Liver (tissue), 9 donors: ENCODE results near the gene SPATS2L. TPM values are rescaled to one million over a fixed set of nuclear protein-coding genes. Genes with fewer than 3 reads are reported as not detected.

Experiments
- DNase-seq: peaks from one replicate; pipeline ENCODE4 v3.0.0-alpha.2; 2017; ENCODE audit warnings: low spot score
- H3K27ac ChIP-seq, 2 donors: one replicate each; pipeline ENCODE4 v1.7.0; 2013; ENCODE audit warnings: inconsistent platforms in 2 of 2, low read length in 2 of 2, control low read depth in 1 of 2, low read depth in 1 of 2, mild to moderate bottlenecking in 1 of 2
- H3K27me3 ChIP-seq, 4 donors: one replicate each; pipeline versions ENCODE4 v1.6.1 to v1.7.0; 2013; ENCODE audit warnings: low read length in 3 of 4, inconsistent platforms in 1 of 4, mild to moderate bottlenecking in 1 of 4, moderate library complexity in 1 of 4; ENCODE audit not compliant: control insufficient read depth in 4 of 4, insufficient read depth in 4 of 4
- H3K36me3 ChIP-seq, 4 donors: one replicate each; pipeline versions ENCODE4 v1.6.1 to v1.7.0; 2013; ENCODE audit warnings: low read length in 3 of 4, mild to moderate bottlenecking in 3 of 4, low read depth in 1 of 4, moderate library complexity in 1 of 4; ENCODE audit not compliant: control insufficient read depth in 4 of 4, insufficient read depth in 3 of 4
- H3K4me1 ChIP-seq, 4 donors: one replicate each; pipeline versions ENCODE4 v1.6.1 to v1.7.0; 2013; ENCODE audit warnings: low read length in 3 of 4, mild to moderate bottlenecking in 3 of 4, moderate library complexity in 1 of 4; ENCODE audit not compliant: control insufficient read depth in 4 of 4, insufficient read depth in 4 of 4
- H3K4me3 ChIP-seq, 3 donors: one replicate each; pipeline versions ENCODE4 v1.6.1 to v1.7.0; 2013; ENCODE audit warnings: low read length in 3 of 3, control low read depth in 1 of 3, low read depth in 1 of 3, mild to moderate bottlenecking in 1 of 3
- H3K9ac ChIP-seq, 2 donors: one replicate each; pipeline ENCODE4 v1.7.0; 2013; ENCODE audit warnings: low read length in 2 of 2, mild to moderate bottlenecking in 2 of 2, moderate library complexity in 2 of 2, control low read depth in 1 of 2, low read depth in 1 of 2
- H3K9me3 ChIP-seq, 4 donors: one replicate each; pipeline versions ENCODE4 v1.6.1 to v1.7.0; 2013; ENCODE audit warnings: low read length in 3 of 4; ENCODE audit not compliant: control insufficient read depth in 4 of 4
- ATF3 ChIP-seq: IDR thresholded peaks from 2 replicates; pipeline ENCODE4 v1.6.1; 2016; ENCODE audit warnings: antibody characterized with exemption
- CTCF ChIP-seq: fragments of 150-350 bp; IDR thresholded peaks from 2 replicates; pipeline ENCODE4 v1.5.1; 2017; ENCODE audit warnings: improper control_type of control experiment, low read depth, low read length; ENCODE audit not compliant: missing input control
- EGR1 ChIP-seq, 2 donors: IDR thresholded peaks; 2 replicates each; pipeline ENCODE4 v1.6.1; 2016 to 2018; ENCODE audit warnings: antibody characterized with exemption in 2 of 2, low read depth in 2 of 2
- FOXA1 ChIP-seq: IDR thresholded peaks from 2 replicates; pipeline ENCODE4 v1.6.1; 2016; ENCODE audit warnings: antibody characterized with exemption
- FOXA2 ChIP-seq: IDR thresholded peaks from 2 replicates; pipeline ENCODE4 v1.6.1; 2016; ENCODE audit warnings: antibody characterized with exemption
- GABPA ChIP-seq, 2 donors: IDR thresholded peaks in 1 of 2; conservative IDR thresholded peaks in 1 of 2; 2 replicates each; pipeline ENCODE4 v1.6.1; 2016; ENCODE audit warnings: antibody characterized with exemption in 2 of 2, mild to moderate bottlenecking in 1 of 2, moderate library complexity in 1 of 2
- HNF4A ChIP-seq, 2 donors: conservative IDR thresholded peaks; 2 replicates each; pipeline ENCODE4 v1.6.1; 2016; ENCODE audit warnings: antibody characterized with exemption in 2 of 2, mild to moderate bottlenecking in 2 of 2
- HNF4G ChIP-seq: IDR thresholded peaks from 2 replicates; pipeline ENCODE4 v1.6.1; 2016; ENCODE audit warnings: antibody characterized with exemption
- JUND ChIP-seq, 2 donors: IDR thresholded peaks; 2 replicates each; pipeline ENCODE4 v1.6.1; 2016; ENCODE audit warnings: antibody characterized with exemption in 2 of 2
- MAX ChIP-seq: IDR thresholded peaks from 2 replicates; pipeline ENCODE4 v1.6.1; 2016; ENCODE audit warnings: antibody characterized with exemption
- NR2F2 ChIP-seq: IDR thresholded peaks from 2 replicates; pipeline ENCODE4 v1.6.1; 2016; ENCODE audit warnings: antibody characterized with exemption
- RAD21 ChIP-seq, 2 donors: IDR thresholded peaks; 2 replicates each; pipeline ENCODE4 v1.6.1; 2016; ENCODE audit warnings: antibody characterized with exemption in 2 of 2, mild to moderate bottlenecking in 2 of 2
- REST ChIP-seq: IDR thresholded peaks from 2 replicates; pipeline ENCODE4 v1.6.1; 2016; ENCODE audit warnings: antibody characterized with exemption, mild to moderate bottlenecking
- SP1 ChIP-seq: IDR thresholded peaks from 2 replicates; pipeline ENCODE4 v1.6.1; 2018; ENCODE audit warnings: antibody characterized with exemption, mild to moderate bottlenecking
- YY1 ChIP-seq: IDR thresholded peaks from 2 replicates; pipeline ENCODE4 v1.6.1; 2016; ENCODE audit warnings: antibody characterized with exemption, mild to moderate bottlenecking
- ZBTB33 ChIP-seq: IDR thresholded peaks from 2 replicates; pipeline ENCODE4 v1.6.1; 2016; ENCODE audit warnings: antibody characterized with exemption
- WGBS: extraction: QIAGEN DNeasy Blood & Tissue Kit; methylation state at CpG from one replicate; pipeline ENCODE4 v1.1.7; 2013; 5-methylcytosine and 5-hydroxymethylcytosine counted together
- polyA plus RNA-seq, 2 donors: library from polyadenylated mRNA; stranded (reverse) in 1 of 2; unstranded in 1 of 2; fragments of 200-250 nt in 1 of 2; fragments of >200 nt in 1 of 2; fragmentation: Nextera tagmentation in 1 of 2; extraction: Ambion mirVana in 1 of 2; gene quantifications; one replicate each; pipeline versions ENCODE4 v1.2.1 to v1.2.3, GENCODE V29; 2013 to 2015
- total RNA-seq, 2 donors: library from RNA; depleted of rRNA; stranded (reverse); fragments of >200 nt; gene quantifications; one replicate each; pipeline ENCODE4 v1.2.3, GENCODE V29; 2014
- donor health status: healthy.
- donor health status: healthy.
- donor health status: healthy.
- donor health status: healthy.
- donor health status: healthy.

The SPATS2L gene
- total and polyA plus RNA-seq, 4 donors: 31.4 to 49.9 (median 42.4) TPM

- no peak for TF ChIP-seq FOXA1
- no peak for TF ChIP-seq NR2F2
- no peak for TF ChIP-seq FOXA2
- TF ChIP-seq HNF4A (conservative IDR thresholded peaks at IDR 0.05): no peak
- no peak for TF ChIP-seq ZBTB33
- no peak for TF ChIP-seq GABPA (IDR thresholded peaks at IDR 0.05 in 1 of 2, conservative IDR thresholded peaks at IDR 0.05 in 1 of 2)
- no peak for TF ChIP-seq EGR1 (IDR thresholded peaks at IDR 0.05; ENCODE audit: low read depth in 2 of 2)
- no peak for TF ChIP-seq RAD21 (IDR thresholded peaks at IDR 0.05)
- no peak for TF ChIP-seq SP1
- TF ChIP-seq JUND (IDR thresholded peaks at IDR 0.05): no peak
- TF ChIP-seq CTCF: no peak
- no peak for TF ChIP-seq REST
- no peak for TF ChIP-seq MAX
- TF ChIP-seq HNF4G: no peak
- TF ChIP-seq YY1: no peak
- Histone ChIP-seq H3K9me3 (no peaks in the 10 kb centered on the region), H3K36me3 (no peaks in the 10 kb centered on the region), H3K4me3 (no peak overlapping the region), H3K4me1 (peaks cover 0 to 12% (median 6%) of the 10 kb centered on the region in 4 donors), H3K27ac (no peak overlapping the region), H3K9ac (no peak overlapping the region), H3K27me3 (no peaks in the 10 kb centered on the region)
- 77% methylated on average over 2 of the region's 2 CpGs for WGBS
- DNase-seq: no peak
Measured at GRCh38 chr2:200351815-200352214, 45.3 kb downstream of the SPATS2L start.

GRCh38 chr2:200352636-200353035, 46.1 kb downstream of the SPATS2L start:
- peaks cover 0 to 12% (median 5%) of the 10 kb centered on the region in 4 donors for H3K4me1 ChIP-seq
- no peak for DNase-seq
- 87% methylated on average over 1 of the region's 1 CpG for WGBS
- H3K27ac ChIP-seq: peak overlapping the region in 1 of 2 donors; percentile 6
- H3K9ac ChIP-seq: no peak overlapping the region
- no peaks in the 10 kb centered on the region for H3K9me3 ChIP-seq
- no peak overlapping the region for H3K4me3 ChIP-seq
- no peaks in the 10 kb centered on the region for H3K36me3 ChIP-seq
- TF ChIP-seq NR2F2 (no peak), FOXA2 (no peak), ATF3 (no peak), REST (no peak), JUND (IDR thresholded peaks at IDR 0.05) (no peak), ZBTB33 (no peak)
- H3K27me3 ChIP-seq: no peaks in the 10 kb centered on the region
